Neural progenitor cell (in vitro differentiated cells): ENCODE results near the gene SMARCC2.

Source experiments
- CTCF ChIP-seq: fragments of 200-600 bp; sonication (generic); IDR thresholded peaks from 2 replicates; pipeline ENCODE4 v1.5.1; 2017; ENCODE audit warnings: antibody characterized with exemption, mild to moderate bottlenecking
- EZH2 ChIP-seq: fragments of 200-600 bp; sonication (generic); IDR thresholded peaks from 2 replicates; pipeline ENCODE4 v1.6.1; 2017; ENCODE audit warnings: antibody characterized with exemption, mild to moderate bottlenecking, moderate library complexity

- TF ChIP-seq CTCF (no peak), EZH2 (no peak)
Observed at GRCh38 chr12:56153678-56154065, 35.6 kb downstream of the SMARCC2 start.
